A375 (cell line): ENCODE measurements around the gene KIAA0825. TPM values are rescaled to one million over a fixed set of nuclear protein-coding genes. Genes with fewer than 3 reads are reported as not detected.

ENCODE experiments used
- total RNA-seq: library from RNA; depleted of rRNA; stranded (reverse); fragments of >200 nt; shearing (Covaris generic); gene quantifications from 2 replicates; pipeline ENCODE4 v1.2.3, GENCODE V29; 2014; rRNA removed

KIAA0825 gene
- 0.45 TPM in 2 replicates for total RNA-seq

GRCh38 chr5:94618493-94619328 is at the start of gene KIAA0825, which contains the start of gene SLF1:
Gene KIAA0825 (minus strand): TSS chr5:94618604. CDS start chr5:94537126, 81,478 bp downstream.
Gene SLF1 (plus strand): TSS chr5:94618669. CDS start chr5:94628811, 10,142 bp downstream.

Other genes starting within 250 kb of the KIAA0825 start
- 29.0 and 41.4 TPM in 2 replicates for gene SLF1, start 65 bp upstream of the KIAA0825 start, total RNA-seq